MCF 10A (cell line): ENCODE data around the gene CYP4F3. TPM values are rescaled to one million over a fixed set of nuclear protein-coding genes. Genes with fewer than 3 reads are reported as not detected.
"Not testable (repeated sequence)": the region's sequence is repeated elsewhere in the genome, so short reads cannot be mapped to it uniquely, and the experiment has no call there.

Source experiments
- BruUV-seq: library from RNA; stranded (reverse); fragments of 400-500 nt; replicated peaks from 2 replicates; lab custom pipeline; 2021; lab: Mats Ljungman, UMichigan
- CTCF ChIA-PET: fragments of 300-600 bp; sonication (Branson Sonifier 250); formaldehyde crosslinking; extraction: SDS; loops from one replicate; lab custom pipeline; 2021; ENCODE audit warnings: antibody characterized with exemption, inconsistent platforms; lab: Yijun Ruan, JAX
- POLR2A ChIA-PET: fragments of 300-600, 350-650 bp; sonication (Branson Sonifier 250); formaldehyde crosslinking; extraction: SDS; loops from one replicate; lab custom pipeline; 2020; ENCODE audit warnings: antibody characterized with exemption, inconsistent platforms; lab: Yijun Ruan, JAX
- DNase-seq: peaks from one replicate; pipeline ENCODE4 v3.0.0-alpha.2; 2018; ENCODE audit not compliant: unreplicated experiment
- H3K27ac Mint-ChIP-seq: one replicate; pipeline ENCODE4 v1.8.0; 2022; ENCODE audit warnings: mild to moderate bottlenecking, low read depth, mixed read lengths; ENCODE audit not compliant: unreplicated experiment
- H3K27me3 Mint-ChIP-seq: one replicate; pipeline ENCODE4 v1.8.0; 2022; ENCODE audit warnings: mixed read lengths; ENCODE audit not compliant: insufficient read depth, unreplicated experiment
- H3K36me3 Mint-ChIP-seq: one replicate; pipeline ENCODE4 v1.8.0; 2022; ENCODE audit warnings: mild to moderate bottlenecking, moderate library complexity, mixed read lengths; ENCODE audit not compliant: insufficient read depth, unreplicated experiment
- H3K4me1 Mint-ChIP-seq: one replicate; pipeline ENCODE4 v1.8.0; 2022; ENCODE audit warnings: mixed read lengths; ENCODE audit not compliant: insufficient read depth, unreplicated experiment
- H3K4me3 Mint-ChIP-seq: one replicate; pipeline ENCODE4 v1.8.0; 2022; ENCODE audit warnings: mild to moderate bottlenecking, moderate library complexity, mixed read lengths; ENCODE audit not compliant: unreplicated experiment
- H3K9me3 Mint-ChIP-seq: one replicate; pipeline ENCODE4 v1.8.0; 2022; ENCODE audit warnings: mixed read lengths; ENCODE audit not compliant: unreplicated experiment
- intact Hi-C: fragments of 100-400 bp; cut with micrococcal nuclease; formaldehyde crosslinking; loops from 2 replicates; pipeline ENCODE4 v1.14.1; 2022
- total RNA-seq: library from RNA; stranded (reverse); gene quantifications from 2 replicates; pipeline ENCODE4 v1.2.3, GENCODE V29; 2022
- TF ChIP-seq, protein P1 (sequence below): fragments of 200-600 bp; IDR thresholded peaks from one replicate; pipeline ENCODE4 v1.8.0; 2022; ENCODE audit warnings: antibody characterized with exemption, mild to moderate bottlenecking; ENCODE audit not compliant: unreplicated experiment

CYP4F3 gene
- total RNA-seq, 1 experiment from 2014 or later = 0.75 TPM

GRCh38 chr19:15649526-15649925 is 8.8 kb downstream of the CYP4F3 start:
- TF ChIP-seq, protein P1, sequence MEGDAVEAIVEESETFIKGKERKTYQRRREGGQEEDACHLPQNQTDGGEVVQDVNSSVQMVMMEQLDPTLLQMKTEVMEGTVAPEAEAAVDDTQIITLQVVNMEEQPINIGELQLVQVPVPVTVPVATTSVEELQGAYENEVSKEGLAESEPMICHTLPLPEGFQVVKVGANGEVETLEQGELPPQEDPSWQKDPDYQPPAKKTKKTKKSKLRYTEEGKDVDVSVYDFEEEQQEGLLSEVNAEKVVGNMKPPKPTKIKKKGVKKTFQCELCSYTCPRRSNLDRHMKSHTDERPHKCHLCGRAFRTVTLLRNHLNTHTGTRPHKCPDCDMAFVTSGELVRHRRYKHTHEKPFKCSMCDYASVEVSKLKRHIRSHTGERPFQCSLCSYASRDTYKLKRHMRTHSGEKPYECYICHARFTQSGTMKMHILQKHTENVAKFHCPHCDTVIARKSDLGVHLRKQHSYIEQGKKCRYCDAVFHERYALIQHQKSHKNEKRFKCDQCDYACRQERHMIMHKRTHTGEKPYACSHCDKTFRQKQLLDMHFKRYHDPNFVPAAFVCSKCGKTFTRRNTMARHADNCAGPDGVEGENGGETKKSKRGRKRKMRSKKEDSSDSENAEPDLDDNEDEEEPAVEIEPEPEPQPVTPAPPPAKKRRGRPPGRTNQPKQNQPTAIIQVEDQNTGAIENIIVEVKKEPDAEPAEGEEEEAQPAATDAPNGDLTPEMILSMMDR = no peak
- Mint-ChIP-seq H3K27me3 (peaks cover 10% of the 10 kb centered on the region), H3K9me3 (peaks cover 51% of the 10 kb centered on the region), H3K4me3 (no peak overlapping the region), H3K36me3 (no peaks in the 10 kb centered on the region), H3K4me1 (no peaks in the 10 kb centered on the region), H3K27ac (no peak overlapping the region)
- intact Hi-C loops = no loop called here
- no TSS peak for BruUV-seq
- no peak for DNase-seq
- ChIA-PET CTCF (interaction anchor here (1.2 to 4.2 kb wide), 2 partner anchors 19 to 161 kb away, joined by 3 to 22 read pairs; no protein-coding TSS in a partner anchor), POLR2A (no interaction called here)

DNA sequence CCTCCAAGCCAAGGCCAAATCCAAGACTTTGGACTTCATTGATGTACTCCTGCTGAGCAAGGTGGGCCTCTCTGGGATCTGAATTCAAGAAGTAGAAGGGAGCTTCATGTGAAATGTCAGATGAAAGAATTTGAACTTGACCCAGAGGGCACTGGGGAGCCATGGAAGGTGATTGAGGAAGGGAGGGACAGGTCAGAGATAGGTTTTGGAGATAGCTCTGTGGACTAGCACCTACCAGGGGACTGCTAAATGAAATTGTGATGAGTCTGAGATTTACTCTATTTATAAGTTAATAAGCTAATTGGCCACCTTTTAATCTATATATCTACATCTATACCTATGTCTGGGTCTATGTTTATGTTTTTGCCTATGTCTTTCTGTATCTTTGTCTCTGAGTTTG is 9.4 kb downstream of the CYP4F3 start:
- POLR2A ChIA-PET, H3K4me3 Mint-ChIP-seq, H3K27ac Mint-ChIP-seq: not testable (repeated sequence)

DNA sequence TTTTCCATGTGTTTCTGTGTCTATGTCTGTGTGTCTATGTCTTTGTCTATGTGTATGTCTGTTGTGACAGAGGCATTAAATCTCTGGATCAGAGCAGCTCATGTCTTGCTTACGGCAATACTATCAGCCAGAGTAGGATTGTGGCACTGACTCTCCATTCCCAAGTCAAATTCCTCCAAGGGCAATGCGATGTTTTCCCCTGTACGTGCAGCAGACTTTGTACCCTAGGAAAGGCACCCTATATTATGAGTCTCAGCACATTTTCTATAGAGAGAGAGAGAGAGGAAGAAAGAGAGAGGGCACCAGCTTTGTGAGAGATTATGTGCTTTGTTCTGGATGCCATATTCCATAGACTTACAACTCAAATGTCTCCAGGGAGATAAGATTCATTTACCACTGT is 11.1 kb downstream of the CYP4F3 start:
- CTCF ChIA-PET = no interaction called here
- no peaks in the 10 kb centered on the region for H3K4me1 Mint-ChIP-seq

More for the DNA sequence above, 9.4 kb downstream of the CYP4F3 start:
- DNase-seq, H3K4me1 Mint-ChIP-seq, intact Hi-C loops, H3K36me3 Mint-ChIP-seq, BruUV-seq: not testable (repeated sequence)
- Mint-ChIP-seq H3K9me3 (peaks cover 52% of the 10 kb centered on the region), H3K27me3 (peaks cover 14% of the 10 kb centered on the region)
- CTCF ChIA-PET = interaction anchor here (1.2 to 4.2 kb wide), 2 partner anchors 20 to 160 kb away, joined by 3 to 22 read pairs; no protein-coding TSS in a partner anchor

DNA sequence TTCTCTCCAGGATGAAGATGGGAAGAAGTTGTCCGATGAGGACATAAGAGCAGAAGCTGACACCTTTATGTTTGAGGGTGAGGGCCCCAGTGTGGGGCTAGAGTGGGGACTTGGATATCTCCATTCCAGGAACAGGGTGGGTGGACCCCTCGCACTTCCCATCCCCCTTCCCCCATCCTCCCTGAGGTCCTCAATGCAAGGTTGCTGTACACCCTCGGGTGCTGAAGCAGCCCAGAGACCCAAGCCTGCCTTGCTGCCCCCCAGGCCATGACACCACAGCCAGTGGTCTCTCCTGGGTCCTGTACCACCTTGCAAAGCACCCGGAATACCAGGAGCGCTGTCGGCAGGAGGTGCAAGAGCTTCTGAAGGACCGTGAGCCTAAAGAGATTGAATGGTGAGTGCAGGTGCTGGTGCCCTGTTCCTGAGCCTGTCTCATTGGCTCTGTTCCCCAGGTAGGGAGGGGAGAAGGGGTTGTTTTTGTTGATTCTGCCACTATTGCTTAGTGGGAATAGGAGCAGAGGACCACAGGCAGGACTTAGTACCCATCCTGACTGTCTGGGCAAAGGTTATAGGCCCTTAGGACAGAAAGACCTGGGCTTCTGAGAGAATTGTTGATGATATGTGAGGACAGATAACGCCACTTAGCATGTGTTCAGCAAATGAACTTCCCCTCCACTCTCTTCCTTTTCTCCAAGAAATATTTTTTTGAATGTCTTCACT is 12.0 kb downstream of the CYP4F3 start:
- intact Hi-C loops = no loop called here

More for the DNA sequence above, 11.1 kb downstream of the CYP4F3 start:
- Mint-ChIP-seq H3K9me3 (peaks cover 50% of the 10 kb centered on the region), H3K27me3 (peaks cover 14% of the 10 kb centered on the region), H3K4me3 (no peak overlapping the region), H3K27ac (no peak overlapping the region), H3K36me3 (no peaks in the 10 kb centered on the region)
- DNase-seq = no peak
- POLR2A ChIA-PET = no interaction called here
- no TSS peak for BruUV-seq
- TF ChIP-seq, protein P1 = no peak
- intact Hi-C loops = no loop called here

More for the DNA sequence above, 12.0 kb downstream of the CYP4F3 start:
- H3K27ac Mint-ChIP-seq = no peak overlapping the region
- ChIA-PET POLR2A (no interaction called here), CTCF (no interaction called here)
- peaks cover 52% of the 10 kb centered on the region for H3K9me3 Mint-ChIP-seq
- TF ChIP-seq, protein P1 = no peak
- no peaks in the 10 kb centered on the region for H3K36me3 Mint-ChIP-seq
- no peak overlapping the region for H3K4me3 Mint-ChIP-seq
- H3K4me1 Mint-ChIP-seq = no peaks in the 10 kb centered on the region
- peaks cover 14% of the 10 kb centered on the region for H3K27me3 Mint-ChIP-seq
- DNase-seq = no peak
- BruUV-seq = no TSS peak
